ENCODE results near the gene POLR1C. TPM values are rescaled to one million over a fixed set of nuclear protein-coding genes. Genes with fewer than 3 reads are reported as not detected.

Gene POLR1C
- total RNA-seq, 4 donors from 2014 or later: 7.4 to 24.7 (median 15.5) TPM

- TF ChIP-seq CTCF (IDR thresholded peaks at IDR 0.05) (no peak), EP300 (IDR thresholded peaks at IDR 0.05; ENCODE audit: low read depth) (no peak), POLR2AphosphoS5 (IDR thresholded peaks at IDR 0.05) (no peak), POLR2A (IDR thresholded peaks at IDR 0.05) (no peak)
- Histone ChIP-seq H3K9me3 (no peaks in the 10 kb centered on the region), H3K4me1 (peaks cover 11 to 14% (median 14%) of the 10 kb centered on the region in 4 donors), H3K4me3 (no peak overlapping the region), H3K27me3 (no peaks in the 10 kb centered on the region), H3K36me3 (peaks cover 0 to 44% (median 19%) of the 10 kb centered on the region in 4 donors), H3K27ac (no peak overlapping the region)
- in situ Hi-C loops (cut with MboI; ENCODE audit: low pct_ligation_motif_present in 1 of 4, low pct_unique_long_range_greater_than_20kb in 1 of 4, low sequenced_read_pairs in 3 of 4): no loop called here
- intact Hi-C loops (cut with DNase I; ENCODE audit: low total_unique reads): no loop called here
- WGBS, 2 donors (ENCODE audit: low coverage in 1 of 2): 89 to 100% methylated on average over 1 to 2 of the region's 2 CpGs
- DNase-seq: no peak
Observed at GRCh38 chr6:43521836-43522235, 4.9 kb downstream of the POLR1C start.

GRCh38 chr6:43522547-43523261 is 5.8 kb downstream of the POLR1C start:
- no peak overlapping the region for H3K27ac ChIP-seq
- in situ Hi-C loops (cut with MboI; ENCODE audit: low pct_ligation_motif_present in 1 of 4, low pct_unique_long_range_greater_than_20kb in 1 of 4, low sequenced_read_pairs in 3 of 4) (no loop called here), intact Hi-C loops (cut with DNase I; ENCODE audit: low total_unique reads) (no loop called here)
- no peak for DNase-seq
- TF ChIP-seq EP300 (IDR thresholded peaks at IDR 0.05; ENCODE audit: low read depth) (no peak), POLR2AphosphoS5 (IDR thresholded peaks at IDR 0.05) (no peak), POLR2A (IDR thresholded peaks at IDR 0.05) (no peak), CTCF (IDR thresholded peaks at IDR 0.05) (no peak)
- 85% methylated on average over 8 of the region's 8 CpGs; no CpG with 5 or more reads in 1 of the 2 donors for WGBS, 2 donors (ENCODE audit: low coverage in 1 of 2)
- H3K4me3 ChIP-seq: no peak overlapping the region
- peaks cover 0 to 53% (median 22%) of the 10 kb centered on the region in 4 donors for H3K36me3 ChIP-seq
- H3K27me3 ChIP-seq: no peaks in the 10 kb centered on the region
- no peaks in the 10 kb centered on the region for H3K9me3 ChIP-seq
- peaks cover 9 to 12% (median 11%) of the 10 kb centered on the region in 4 donors for H3K4me1 ChIP-seq

GRCh38 chr6:43523284-43523683 is 6.4 kb downstream of the POLR1C start:
- in situ Hi-C loops (cut with MboI; ENCODE audit: low pct_ligation_motif_present in 1 of 4, low pct_unique_long_range_greater_than_20kb in 1 of 4, low sequenced_read_pairs in 3 of 4): no loop called here
- no peak for DNase-seq
- Histone ChIP-seq H3K27ac (no peak overlapping the region), H3K36me3 (peaks cover 0 to 57% (median 23%) of the 10 kb centered on the region in 4 donors), H3K4me1 (peaks cover 4 to 7% (median 6%) of the 10 kb centered on the region in 4 donors), H3K27me3 (no peaks in the 10 kb centered on the region), H3K9me3 (no peaks in the 10 kb centered on the region), H3K4me3 (no peak overlapping the region)
- no peak for TF ChIP-seq CTCF (IDR thresholded peaks at IDR 0.05)
- TF ChIP-seq EP300 (IDR thresholded peaks at IDR 0.05; ENCODE audit: low read depth): no peak
- TF ChIP-seq POLR2A (IDR thresholded peaks at IDR 0.05): no peak
- TF ChIP-seq POLR2AphosphoS5 (IDR thresholded peaks at IDR 0.05): no peak
- 92 to 100% methylated on average over 1 to 3 of the region's 3 CpGs for WGBS, 2 donors (ENCODE audit: low coverage in 1 of 2)
- intact Hi-C loops (cut with DNase I; ENCODE audit: low total_unique reads): no loop called here

GRCh38 chr6:43524483-43524961 is 7.6 kb downstream of the POLR1C start:
- H3K27me3 ChIP-seq: no peaks in the 10 kb centered on the region
- TF ChIP-seq CTCF (IDR thresholded peaks at IDR 0.05): no peak
- TF ChIP-seq POLR2AphosphoS5 (IDR thresholded peaks at IDR 0.05): no peak
- no peak for TF ChIP-seq POLR2A (IDR thresholded peaks at IDR 0.05)
- no peak for TF ChIP-seq EP300 (IDR thresholded peaks at IDR 0.05; ENCODE audit: low read depth)
- H3K36me3 ChIP-seq: peaks cover 0 to 63% (median 25%) of the 10 kb centered on the region in 4 donors
- DNase-seq: no peak
- H3K4me1 ChIP-seq: no peaks in the 10 kb centered on the region
- no peaks in the 10 kb centered on the region for H3K9me3 ChIP-seq
- H3K27ac ChIP-seq: no peak overlapping the region
- no peak overlapping the region for H3K4me3 ChIP-seq
- in situ Hi-C loops (cut with MboI; ENCODE audit: low pct_ligation_motif_present in 1 of 4, low pct_unique_long_range_greater_than_20kb in 1 of 4, low sequenced_read_pairs in 3 of 4) (no loop called here), intact Hi-C loops (cut with DNase I; ENCODE audit: low total_unique reads) (no loop called here)
- WGBS, 2 donors (ENCODE audit: low coverage in 1 of 2): 59 to 79% methylated on average over 4 to 10 of the region's 10 CpGs

All from transverse colon (tissue), 4 donors.